ENCODE data around the gene ADGRL3.
"Not testable (repeated sequence)": the region's sequence is repeated elsewhere in the genome, so short reads cannot be mapped to it uniquely, and the experiment has no call there.

The ADGRL3 gene

GRCh38 chr4:61630548-61630947 is 430.4 kb downstream of the ADGRL3 start:
- no peak for ATAC-seq
- TF ChIP-seq POU6F1 (CRISPR knock-in tag; IDR thresholded peaks at IDR 0.05; ENCODE audit: borderline replicate concordance, low read depth) (no peak), ARNTL (CRISPR knock-in tag; IDR thresholded peaks at IDR 0.05; ENCODE audit: borderline replicate concordance, low read depth) (no peak), ZFP30 (CRISPR knock-in tag; IDR thresholded peaks at IDR 0.05) (no peak), SNAI2 (CRISPR knock-in tag; IDR thresholded peaks at IDR 0.05) (no peak), CSDC2 (CRISPR knock-in tag; IDR thresholded peaks at IDR 0.05) (no peak), ZNF8 (CRISPR knock-in tag; IDR thresholded peaks at IDR 0.05) (no peak)

DNA sequence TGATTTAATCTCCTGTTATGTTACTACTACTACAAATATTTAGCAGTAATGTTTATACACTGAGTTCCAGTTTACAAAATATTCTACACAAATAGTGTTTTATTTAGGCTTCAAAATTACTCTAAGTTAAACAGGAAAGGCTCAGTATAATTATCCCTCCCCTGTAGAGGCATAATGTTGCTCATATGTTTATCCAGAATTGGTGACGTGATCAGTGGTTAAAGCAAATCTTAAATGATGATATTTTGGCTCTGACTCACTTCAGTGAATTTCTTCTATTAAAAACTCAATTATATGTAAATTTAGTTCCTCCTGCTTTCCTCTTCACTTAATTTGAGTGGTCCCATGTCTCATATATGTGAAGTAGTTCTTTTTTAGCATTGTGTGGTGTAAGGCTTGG is 438.5 kb downstream of the ADGRL3 start:
- TF ChIP-seq TCF4 (CRISPR knock-in tag; IDR thresholded peaks at IDR 0.05; ENCODE audit: borderline replicate concordance) (no peak), ZC3H10 (CRISPR knock-in tag; IDR thresholded peaks at IDR 0.05) (no peak), TOX (CRISPR knock-in tag; IDR thresholded peaks at IDR 0.05; ENCODE audit: borderline replicate concordance) (no peak), POU6F1 (CRISPR knock-in tag; IDR thresholded peaks at IDR 0.05; ENCODE audit: borderline replicate concordance, low read depth) (no peak), ZFP3 (CRISPR knock-in tag; IDR thresholded peaks at IDR 0.05) (no peak), RARB (CRISPR knock-in tag; IDR thresholded peaks at IDR 0.05) (no peak), ISL1 (CRISPR knock-in tag; IDR thresholded peaks at IDR 0.05) (no peak), PATZ1 (CRISPR knock-in tag; IDR thresholded peaks at IDR 0.05; ENCODE audit: borderline replicate concordance) (no peak), TSHZ2 (CRISPR knock-in tag; IDR thresholded peaks at IDR 0.05) (no peak), OSR1 (CRISPR knock-in tag; IDR thresholded peaks at IDR 0.05) (no peak), ESRRG (CRISPR knock-in tag; IDR thresholded peaks at IDR 0.05) (no peak), PPARA (CRISPR knock-in tag; IDR thresholded peaks at IDR 0.05; ENCODE audit: borderline replicate concordance) (no peak), ZNF565 (CRISPR knock-in tag; conservative IDR thresholded peaks at IDR 0.05; ENCODE audit: low read depth) (no peak), GLIS3 (CRISPR knock-in tag; IDR thresholded peaks at IDR 0.05) (no peak), ZFP30 (CRISPR knock-in tag; IDR thresholded peaks at IDR 0.05) (no peak)
- TF ChIP-seq, protein P1, sequence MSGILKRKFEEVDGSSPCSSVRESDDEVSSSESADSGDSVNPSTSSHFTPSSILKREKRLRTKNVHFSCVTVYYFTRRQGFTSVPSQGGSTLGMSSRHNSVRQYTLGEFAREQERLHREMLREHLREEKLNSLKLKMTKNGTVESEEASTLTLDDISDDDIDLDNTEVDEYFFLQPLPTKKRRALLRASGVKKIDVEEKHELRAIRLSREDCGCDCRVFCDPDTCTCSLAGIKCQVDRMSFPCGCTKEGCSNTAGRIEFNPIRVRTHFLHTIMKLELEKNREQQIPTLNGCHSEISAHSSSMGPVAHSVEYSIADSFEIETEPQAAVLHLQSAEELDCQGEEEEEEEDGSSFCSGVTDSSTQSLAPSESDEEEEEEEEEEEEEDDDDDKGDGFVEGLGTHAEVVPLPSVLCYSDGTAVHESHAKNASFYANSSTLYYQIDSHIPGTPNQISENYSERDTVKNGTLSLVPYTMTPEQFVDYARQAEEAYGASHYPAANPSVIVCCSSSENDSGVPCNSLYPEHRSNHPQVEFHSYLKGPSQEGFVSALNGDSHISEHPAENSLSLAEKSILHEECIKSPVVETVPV (CRISPR knock-in tag; IDR thresholded peaks at IDR 0.05): no peak
- ATAC-seq: no peak

DNA sequence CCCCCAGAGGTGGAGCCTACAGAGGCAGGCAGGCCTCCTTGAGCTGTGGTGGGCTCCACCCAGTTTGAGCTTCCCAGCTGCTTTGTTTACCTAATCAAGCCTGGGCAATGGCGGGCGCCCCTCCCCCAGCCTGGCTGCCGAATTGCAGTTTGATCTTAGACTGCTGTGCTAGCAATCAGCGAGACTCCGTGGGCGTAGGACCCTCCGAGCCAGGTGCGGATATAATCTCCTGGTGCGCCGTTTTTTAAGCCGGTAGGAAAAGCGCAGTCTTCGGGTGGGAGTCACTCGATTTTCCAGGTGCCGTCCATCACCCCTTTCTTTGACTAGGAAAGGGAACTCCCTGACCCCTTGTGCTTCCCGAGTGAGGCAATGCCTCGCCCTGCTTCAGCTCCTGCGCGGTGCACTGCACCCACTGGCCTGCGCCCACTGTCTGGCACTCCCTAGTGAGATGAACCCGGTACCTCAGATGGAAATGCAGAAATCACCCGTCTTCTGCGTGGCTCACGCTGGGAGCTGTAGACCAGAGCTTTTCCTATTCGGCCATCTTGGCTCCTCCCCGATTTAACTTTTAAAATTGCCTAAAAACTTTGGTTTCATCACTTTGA is 446.7 kb downstream of the ADGRL3 start:
- not testable (repeated sequence) for ATAC-seq
